Stomach (tissue), 9 donors: Measurements from ENCODE around the gene RPAP2. TPM values are rescaled to one million over a fixed set of nuclear protein-coding genes. Genes with fewer than 3 reads are reported as not detected.
"Not testable (repeated sequence)": the region's sequence is repeated elsewhere in the genome, so short reads cannot be mapped to it uniquely, and the experiment has no call there.

Source experiments
- DNase-seq, 2 donors: peaks; one replicate each; pipeline versions ENCODE4 v3.0.0 to v3.0.0-alpha.2; 2013 to 2019
- H3K27ac ChIP-seq, 5 donors: fragments of 200-600 bp in 4 of 5; sonication (generic) in 4 of 5; one replicate each; pipeline ENCODE4 v1.5.1; 2013 to 2019; ENCODE audit warnings: mild to moderate bottlenecking in 1 of 5, moderate library complexity in 1 of 5
- H3K27me3 ChIP-seq, 3 donors: fragments of 200-600 bp; sonication (generic); one replicate each; pipeline ENCODE4 v1.5.1; 2017 to 2019; ENCODE audit warnings: mixed run types in 1 of 3
- H3K36me3 ChIP-seq, 4 donors: fragments of 200-600 bp; sonication (generic); 1 replicate in 3 of 4; 2 replicates in 1 of 4; pipeline ENCODE4 v1.5.1; 2016 to 2019
- H3K4me1 ChIP-seq, 4 donors: fragments of 200-600 bp; sonication (generic); one replicate each; pipeline ENCODE4 v1.5.1; 2016 to 2019
- H3K4me3 ChIP-seq, 4 donors: fragments of 200-600 bp; sonication (generic) in 3 of 4; one replicate each; pipeline ENCODE4 v1.5.1; 2016 to 2019; ENCODE audit warnings: mild to moderate bottlenecking in 1 of 4
- H3K9me3 ChIP-seq, 4 donors: fragments of 200-600 bp; sonication (generic); one replicate each; pipeline ENCODE4 v1.5.1; 2016 to 2019
- EP300 ChIP-seq: sonication (generic); formaldehyde crosslinking; IDR thresholded peaks from one replicate; pipeline ENCODE4 v1.6.1; 2017; ENCODE audit warnings: antibody characterized with exemption
- POLR2A ChIP-seq, 4 donors: fragments of 450-650 bp; IDR thresholded peaks; one replicate each; pipeline ENCODE4 v1.6.1; 2016; ENCODE audit warnings: antibody characterized with exemption in 4 of 4, control low read depth in 2 of 4, mild to moderate bottlenecking in 1 of 4, moderate library complexity in 1 of 4
- POLR2AphosphoS5 ChIP-seq, 3 donors: sonication (generic); formaldehyde crosslinking; IDR thresholded peaks; one replicate each; pipeline ENCODE4 v1.6.1; 2016; ENCODE audit warnings: antibody characterized with exemption in 3 of 3
- WGBS, 5 donors: extraction: QIAGEN DNeasy Blood & Tissue Kit in 3 of 5; methylation state at CpG; one replicate each; pipeline versions ENCODE4 v1.1.5 to v1.1.7; 2013 to 2018; 5-methylcytosine and 5-hydroxymethylcytosine counted together
- intact Hi-C: fragments of 100-400 bp; cut with DNase I; formaldehyde crosslinking; loops from one replicate; pipeline ENCODE4 v1.15.1; 2023; ENCODE audit warnings: low total_unique reads
- polyA plus RNA-seq, 3 donors: library from polyadenylated mRNA; stranded (reverse); fragments of 200-250 nt; gene quantifications; one replicate each; pipeline ENCODE4 v1.2.3, GENCODE V29; 2013
- total RNA-seq, 5 donors: library from RNA; depleted of rRNA; stranded (reverse); fragments of >200 nt; gene quantifications; one replicate each; pipeline versions ENCODE4 v1.1.0 to v1.2.3, GENCODE V29; 2014 to 2016
- TF ChIP-seq, protein P1 (sequence below), 7 experiments: fragments of 450-650 bp in 4 of 7; fragments of 200-600 bp in 3 of 7; sonication (generic) in 3 of 7; IDR thresholded peaks; one replicate each; pipeline ENCODE4 v1.5.1; 2016 to 2019; ENCODE audit warnings: antibody characterized with exemption in 7 of 7, control low read depth in 2 of 7, mild to moderate bottlenecking in 1 of 7
- donor health status: healthy with polysubstance abuse.
- donor health status: Bipolar disorder and iron deficiency.
- donor health status: healthy.

Gene RPAP2
- total and polyA plus RNA-seq, 8 donors: 2.3 to 16.5 (median 6.0) TPM

DNA sequence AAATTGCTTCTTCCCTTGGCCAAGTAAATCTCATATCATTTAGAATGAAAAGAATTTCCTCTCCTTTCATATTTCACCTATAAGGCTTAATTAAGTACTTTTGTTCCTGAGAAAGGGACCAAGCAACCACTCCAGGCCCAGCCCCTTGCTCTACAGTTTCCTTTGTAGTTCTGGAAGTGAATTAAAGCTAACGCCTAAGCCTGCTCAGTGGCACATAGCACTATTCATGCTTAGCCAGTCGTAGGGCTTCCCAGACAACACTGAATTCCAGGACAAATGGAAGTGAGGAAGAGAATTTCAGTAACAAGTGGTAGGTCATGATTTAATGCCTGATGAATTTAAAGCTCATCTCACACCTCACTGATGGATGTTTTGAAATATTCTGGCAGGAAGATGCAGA, 73.3 kb downstream of the RPAP2 start:
- intact Hi-C loops: no loop called here
- Histone ChIP-seq H3K27me3 (no peaks in the 10 kb centered on the region), H3K4me3 (no peak overlapping the region), H3K9me3 (no peaks in the 10 kb centered on the region), H3K4me1 (no peaks in the 10 kb centered on the region), H3K36me3 (peaks cover 0 to 32% (median 20%) of the 10 kb centered on the region in 4 donors), H3K27ac (no peak overlapping the region)
- WGBS, 5 donors: 91 to 96% (median 93%) methylated on average over 2 of the region's 2 CpGs
- no peak for TF ChIP-seq EP300
- no peak for TF ChIP-seq POLR2A (IDR thresholded peaks at IDR 0.05)
- no peak for TF ChIP-seq POLR2AphosphoS5 (IDR thresholded peaks at IDR 0.05)
- TF ChIP-seq, protein P1, sequence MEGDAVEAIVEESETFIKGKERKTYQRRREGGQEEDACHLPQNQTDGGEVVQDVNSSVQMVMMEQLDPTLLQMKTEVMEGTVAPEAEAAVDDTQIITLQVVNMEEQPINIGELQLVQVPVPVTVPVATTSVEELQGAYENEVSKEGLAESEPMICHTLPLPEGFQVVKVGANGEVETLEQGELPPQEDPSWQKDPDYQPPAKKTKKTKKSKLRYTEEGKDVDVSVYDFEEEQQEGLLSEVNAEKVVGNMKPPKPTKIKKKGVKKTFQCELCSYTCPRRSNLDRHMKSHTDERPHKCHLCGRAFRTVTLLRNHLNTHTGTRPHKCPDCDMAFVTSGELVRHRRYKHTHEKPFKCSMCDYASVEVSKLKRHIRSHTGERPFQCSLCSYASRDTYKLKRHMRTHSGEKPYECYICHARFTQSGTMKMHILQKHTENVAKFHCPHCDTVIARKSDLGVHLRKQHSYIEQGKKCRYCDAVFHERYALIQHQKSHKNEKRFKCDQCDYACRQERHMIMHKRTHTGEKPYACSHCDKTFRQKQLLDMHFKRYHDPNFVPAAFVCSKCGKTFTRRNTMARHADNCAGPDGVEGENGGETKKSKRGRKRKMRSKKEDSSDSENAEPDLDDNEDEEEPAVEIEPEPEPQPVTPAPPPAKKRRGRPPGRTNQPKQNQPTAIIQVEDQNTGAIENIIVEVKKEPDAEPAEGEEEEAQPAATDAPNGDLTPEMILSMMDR (IDR thresholded peaks at IDR 0.05): no peak
- DNase-seq: no peak

GRCh38 chr1:92374223-92374622, 75.4 kb downstream of the RPAP2 start:
- Histone ChIP-seq H3K9me3 (no peaks in the 10 kb centered on the region), H3K36me3 (peaks cover 0 to 21% (median 15%) of the 10 kb centered on the region in 4 donors), H3K27ac (no peak overlapping the region), H3K27me3 (no peaks in the 10 kb centered on the region), H3K4me1 (no peaks in the 10 kb centered on the region), H3K4me3 (no peak overlapping the region)
- WGBS, 5 donors: 61 to 71% (median 68%) methylated on average over 2 of the region's 2 CpGs
- DNase-seq: no peak
- no peak for TF ChIP-seq POLR2A (IDR thresholded peaks at IDR 0.05)
- intact Hi-C loops: no loop called here

- TF ChIP-seq POLR2AphosphoS5 (IDR thresholded peaks at IDR 0.05) (no peak), EP300 (no peak), POLR2A (IDR thresholded peaks at IDR 0.05) (no peak)
- TF ChIP-seq, protein P1 (IDR thresholded peaks at IDR 0.05): no peak
- WGBS, 5 donors: 68 to 90% (median 84%) methylated on average over 2 of the region's 2 CpGs
Observed at GRCh38 chr1:92376345-92376744, 77.5 kb downstream of the RPAP2 start.

DNA sequence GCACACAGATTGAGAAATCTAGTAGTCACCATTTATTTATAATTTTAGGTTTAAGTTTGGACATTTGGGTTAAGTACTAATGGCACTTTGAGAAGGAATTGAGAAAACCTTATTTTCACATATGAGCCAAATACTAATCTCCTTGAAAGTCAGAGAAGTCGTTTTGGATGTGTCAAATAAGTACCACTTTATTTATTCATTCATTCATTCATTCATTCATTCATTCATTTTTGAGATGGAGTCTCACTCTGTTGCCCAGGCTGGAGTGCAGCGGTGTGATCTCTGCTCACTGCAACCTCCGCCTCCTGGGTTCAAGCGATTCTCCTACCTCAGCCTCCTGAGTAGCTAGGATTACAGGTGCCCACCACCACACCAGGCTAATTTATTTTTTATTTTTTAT, 79.1 kb downstream of the RPAP2 start:
- H3K27ac ChIP-seq, H3K4me1 ChIP-seq, H3K9me3 ChIP-seq, H3K4me3 ChIP-seq, intact Hi-C loops, DNase-seq, H3K27me3 ChIP-seq: not testable (repeated sequence)
- H3K36me3 ChIP-seq: peaks cover 0 to 26% (median 16%) of the 10 kb centered on the region in 4 donors
- 92 to 96% (median 94%) methylated on average over 4 of the region's 4 CpGs for WGBS, 5 donors

More at GRCh38 chr1:92376345-92376744, 77.5 kb downstream of the RPAP2 start:
- H3K4me3 ChIP-seq: no peak overlapping the region
- H3K9me3 ChIP-seq: peaks cover 0 to 5% (median 0%) of the 10 kb centered on the region in 4 donors
- DNase-seq: no peak
- no peaks in the 10 kb centered on the region for H3K4me1 ChIP-seq
- H3K27me3 ChIP-seq: no peaks in the 10 kb centered on the region
- intact Hi-C loops: no loop called here
- H3K36me3 ChIP-seq: peaks cover 0 to 28% (median 13%) of the 10 kb centered on the region in 4 donors
- H3K27ac ChIP-seq: no peak overlapping the region

DNA sequence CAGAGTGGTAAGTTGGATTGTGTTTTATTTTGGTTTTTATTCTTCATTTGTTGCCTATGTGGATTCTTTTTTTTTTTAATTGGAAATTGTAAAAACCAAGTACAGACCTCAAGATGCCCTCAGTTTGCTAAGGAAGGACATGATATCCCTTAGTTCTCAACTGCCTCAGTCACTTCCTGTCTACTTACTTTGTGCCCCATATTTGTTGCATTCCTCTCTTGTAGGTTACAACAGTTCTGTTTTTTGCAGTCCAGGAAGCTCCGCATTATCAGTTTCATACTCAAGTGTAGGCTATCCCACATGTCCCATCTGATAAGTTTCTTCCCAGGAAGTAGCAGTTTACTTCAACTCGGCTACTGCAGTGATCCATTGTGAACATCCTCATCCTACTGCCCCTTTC, 82.0 kb downstream of the RPAP2 start:
- Histone ChIP-seq H3K4me1 (no peaks in the 10 kb centered on the region), H3K9me3 (peaks cover 0 to 22% (median 10%) of the 10 kb centered on the region in 4 donors), H3K27ac (no peak overlapping the region), H3K27me3 (no peaks in the 10 kb centered on the region), H3K36me3 (peaks cover 3 to 50% (median 34%) of the 10 kb centered on the region in 4 donors), H3K4me3 (no peak overlapping the region)
- TF ChIP-seq, protein P1 (IDR thresholded peaks at IDR 0.05): no peak
- TF ChIP-seq EP300 (no peak), POLR2A (IDR thresholded peaks at IDR 0.05) (no peak), POLR2AphosphoS5 (IDR thresholded peaks at IDR 0.05) (no peak)
- DNase-seq: no peak
- WGBS, 5 donors: 86 to 98% (median 93%) methylated on average over 2 of the region's 2 CpGs
- intact Hi-C loops: no loop called here

DNA sequence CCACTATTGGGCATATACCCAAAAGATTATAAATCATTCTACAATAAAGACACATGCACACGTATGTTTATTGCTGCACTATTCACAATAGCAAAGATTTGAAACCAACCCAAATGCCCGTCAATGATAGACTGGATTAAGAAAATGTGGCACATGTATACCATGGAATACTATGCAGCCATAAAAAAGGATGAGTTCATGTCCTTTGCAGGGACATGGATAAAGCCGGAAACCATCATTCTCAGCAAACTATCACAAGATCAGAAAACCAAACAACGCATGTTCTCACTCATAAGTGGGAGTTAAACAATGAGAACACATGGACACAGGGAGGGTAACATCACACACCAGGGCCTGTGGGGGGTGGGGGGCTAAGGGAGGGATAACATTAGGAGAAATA, 95.1 kb downstream of the RPAP2 start:
- DNase-seq, H3K36me3 ChIP-seq, H3K27me3 ChIP-seq, intact Hi-C loops, H3K27ac ChIP-seq, H3K4me3 ChIP-seq, H3K4me1 ChIP-seq: not testable (repeated sequence)
- peaks cover 14 to 58% (median 40%) of the 10 kb centered on the region in 4 donors for H3K9me3 ChIP-seq
- 83 to 99% (median 96%) methylated on average over 4 of the region's 4 CpGs for WGBS, 5 donors
